K562 (cell line): ENCODE results near the gene BTNL8. TPM values are rescaled to one million over a fixed set of nuclear protein-coding genes. Genes with fewer than 3 reads are reported as not detected.

Source experiments
- AFF1 ChIP-seq, 2 experiments: fragments of 450-650 bp; IDR thresholded peaks; 2 replicates each; pipeline ENCODE4 v1.6.1; 2018; ENCODE audit warnings: mild to moderate bottlenecking in 2 of 2, low read depth in 1 of 2; ENCODE audit not compliant: partially characterized antibody in 2 of 2
- BRCA1 ChIP-seq, 2 experiments: fragments of 450-650 bp in 1 of 2; sonication (generic) in 1 of 2; formaldehyde crosslinking in 1 of 2; IDR thresholded peaks; 2 replicates each; pipeline versions ENCODE4 v1.5.0 to v1.6.1; 2017 to 2020; ENCODE audit warnings: mild to moderate bottlenecking in 1 of 2, missing genetic modification reagents in 1 of 2
- CBFA2T3 ChIP-seq: fragments of 450-650 bp; IDR thresholded peaks from 2 replicates; pipeline ENCODE4 v1.6.1; 2017
- CXXC5 ChIP-seq: fragments of 250-450 bp; sonication (Bioruptor Pico); IDR thresholded peaks from 2 replicates; pipeline ENCODE4 v1.8.0; 2022; ENCODE audit warnings: inconsistent platforms, mild to moderate bottlenecking, moderate library complexity
- E2F1 ChIP-seq: sonication (generic); formaldehyde crosslinking; IDR thresholded peaks from 2 replicates; pipeline ENCODE4 v1.8.1; 2023; ENCODE audit warnings: mild to moderate bottlenecking, missing genetic modification reagents, moderate library complexity
- NUFIP1 ChIP-seq: fragments of 450-650 bp; IDR thresholded peaks from 2 replicates; pipeline ENCODE4 v1.6.1; 2018; ENCODE audit not compliant: partially characterized antibody
- POLR2H ChIP-seq: IDR thresholded peaks from 2 replicates; pipeline ENCODE4 v1.6.1; 2016; ENCODE audit warnings: missing genetic modification characterization, low read depth, mild to moderate bottlenecking, control low read depth, missing compliant biosample characterization, moderate library complexity
- RBM25 ChIP-seq: fragments of 200-400 bp; formaldehyde crosslinking; IDR thresholded peaks from 2 replicates; pipeline ENCODE4 v1.6.1; 2018; ENCODE audit warnings: low read length, low read depth, moderate library complexity; ENCODE audit not compliant: severe bottlenecking
- SIX5 ChIP-seq, 2 experiments: IDR thresholded peaks; 2 replicates each; pipeline ENCODE4 v1.6.1; 2011; ENCODE audit warnings: low read length in 2 of 2, borderline replicate concordance in 1 of 2, low read depth in 1 of 2, mild to moderate bottlenecking in 1 of 2, moderate library complexity in 1 of 2; ENCODE audit not compliant: insufficient read depth in 1 of 2
- SNRNP70 ChIP-seq: fragments of 200-400 bp; formaldehyde crosslinking; optimal IDR thresholded peaks from 2 replicates; pipeline ENCODE3; 2017; ENCODE audit warnings: low read depth, low read length
- ZBTB17 ChIP-seq: fragments of 450-650 bp; formaldehyde crosslinking; IDR thresholded peaks from 2 replicates; pipeline ENCODE4 v1.4.0; 2020; ENCODE audit warnings: mild to moderate bottlenecking
- ZKSCAN8 ChIP-seq: fragments of 200-800 bp; sonication (Bioruptor generic); IDR thresholded peaks from 2 replicates; pipeline ENCODE4 v1.6.1; 2016; ENCODE audit warnings: missing genetic modification characterization, missing compliant biosample characterization
- ZNF224 ChIP-seq: sonication (generic); formaldehyde crosslinking; IDR thresholded peaks from 2 replicates; pipeline ENCODE4 v1.8.0; 2022; ENCODE audit warnings: mild to moderate bottlenecking, missing genetic modification reagents
- ZNF511 ChIP-seq: sonication (generic); formaldehyde crosslinking; IDR thresholded peaks from 2 replicates; pipeline ENCODE4 v1.8.0; 2022; ENCODE audit warnings: mild to moderate bottlenecking, missing genetic modification reagents
- polyA plus RNA-seq, 8 experiments: library from polyadenylated mRNA; depleted of rRNA in 4 of 8; stranded (reverse) in 5 of 8; unstranded in 3 of 8; fragments of >200 nt; fragmentation: Nextera tagmentation in 2 of 8; fragmentation: Illumina TruSeq in 1 of 8; extraction: Ambion mirVana in 2 of 8; extraction: Trizol in 1 of 8; gene quantifications; 2 replicates each; pipeline versions ENCODE4 v1.2.1 to v1.2.3, GENCODE V29; 2011 to 2014; ENCODE audit warnings: inconsistent platforms in 1 of 8, missing spikeins in 1 of 8
- total RNA-seq, 7 experiments: library from RNA; depleted of rRNA in 6 of 7; stranded (reverse); fragments of >200 nt in 6 of 7; fragmentation: Illumina TruSeq in 2 of 7; extraction: Trizol in 2 of 7; gene quantifications; 2 replicates each; pipeline versions ENCODE4 v1.2.1 to v1.2.3, GENCODE V29; 2011 to 2021; ENCODE audit warnings: low replicate concordance in 1 of 7
- TF ChIP-seq, protein P1 (sequence below): fragments of 450-650 bp; conservative IDR thresholded peaks from 2 replicates; pipeline ENCODE4 v1.6.1; 2016; ENCODE audit warnings: missing genetic modification characterization, low read depth, mild to moderate bottlenecking, control low read depth, missing compliant biosample characterization

Gene BTNL8
- total and polyA plus RNA-seq, 9 of the 15 experiments (the other 6 are each of a cell fraction or from before 2014, with no cell fraction given) = 0.04 to 0.18 (median 0.07) TPM; not detected in 6

GRCh38 chr5:180860887-180861822, 37.8 kb upstream of the BTNL8 start, which contains the start of gene ZFP62 (continued):
- peak; percentile 68; the same call in 1 of the 2 replicates for TF ChIP-seq ZNF511 (CRISPR knock-in tag)
- no peak for TF ChIP-seq NUFIP1
- no peak for TF ChIP-seq RBM25
- TF ChIP-seq, protein P1, sequence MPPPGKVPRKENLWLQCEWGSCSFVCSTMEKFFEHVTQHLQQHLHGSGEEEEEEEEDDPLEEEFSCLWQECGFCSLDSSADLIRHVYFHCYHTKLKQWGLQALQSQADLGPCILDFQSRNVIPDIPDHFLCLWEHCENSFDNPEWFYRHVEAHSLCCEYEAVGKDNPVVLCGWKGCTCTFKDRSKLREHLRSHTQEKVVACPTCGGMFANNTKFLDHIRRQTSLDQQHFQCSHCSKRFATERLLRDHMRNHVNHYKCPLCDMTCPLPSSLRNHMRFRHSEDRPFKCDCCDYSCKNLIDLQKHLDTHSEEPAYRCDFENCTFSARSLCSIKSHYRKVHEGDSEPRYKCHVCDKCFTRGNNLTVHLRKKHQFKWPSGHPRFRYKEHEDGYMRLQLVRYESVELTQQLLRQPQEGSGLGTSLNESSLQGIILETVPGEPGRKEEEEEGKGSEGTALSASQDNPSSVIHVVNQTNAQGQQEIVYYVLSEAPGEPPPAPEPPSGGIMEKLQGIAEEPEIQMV = no peak
- TF ChIP-seq ZNF224 = peak; percentile 77; the same call in 1 of the 2 replicates
- TF ChIP-seq ZBTB17 = peak; percentile 64; the same call in 1 of the 2 replicates
- TF ChIP-seq BRCA1 (IDR thresholded peaks at IDR 0.05) = no peak
- no peak for TF ChIP-seq BRCA1 (CRISPR knock-in tag; IDR thresholded peaks at IDR 0.05)
- 0 out of 2 replicates have a peak, but pooled peaks have one; percentile 28 for TF ChIP-seq E2F1
- peak in 1 of 2 experiments; percentile 34 for TF ChIP-seq AFF1 (IDR thresholded peaks at IDR 0.05; ENCODE audit: low read depth in 1 of 2, partially characterized antibody in 2 of 2)
- peak; percentile 92 for TF ChIP-seq CXXC5 (CRISPR knock-in tag)
- no peak for TF ChIP-seq ZKSCAN8 (CRISPR knock-in tag)
- 0 out of 2 replicates have a peak, but pooled peaks have one; percentile 2 for TF ChIP-seq CBFA2T3
- no peak for TF ChIP-seq SNRNP70
- peak; percentile 85 for TF ChIP-seq POLR2H (tag)
- TF ChIP-seq SIX5 (IDR thresholded peaks at IDR 0.05; ENCODE audit: borderline replicate concordance in 1 of 2, insufficient read depth in 1 of 2, low read depth in 1 of 2, low read length in 2 of 2) = peak in 1 of 2 experiments; percentile 26; a peak in 1 of 4 replicates
